Gastrocnemius medialis (tissue), 4 donors: ENCODE results near the gene SKI. TPM values are rescaled to one million over a fixed set of nuclear protein-coding genes. Genes with fewer than 3 reads are reported as not detected.

Source experiments
- ATAC-seq, 2 donors: fragments of 150-250 bp; one replicate each; pipeline ENCODE4 v1.9.1; 2016
- DNase-seq, 2 donors: peaks; one replicate each; pipeline ENCODE4 v3.0.0-alpha.2; 2019
- H3K27ac ChIP-seq, 4 donors: fragments of 200-600 bp; sonication (generic); 1 replicate in 1 of 4; 2 replicates in 3 of 4; pipeline ENCODE4 v1.5.1; 2016 to 2018; ENCODE audit warnings: mild to moderate bottlenecking in 2 of 4, moderate library complexity in 1 of 4
- H3K27me3 ChIP-seq, 3 donors: fragments of 200-600 bp; sonication (generic) in 2 of 3; 1 replicate in 1 of 3; 2 replicates in 2 of 3; pipeline versions ENCODE4 v1.5.1 to v1.6.0; 2016 to 2019; ENCODE audit warnings: mild to moderate bottlenecking in 1 of 3, moderate library complexity in 1 of 3
- H3K36me3 ChIP-seq, 2 donors: fragments of 200-600 bp; sonication (generic) in 1 of 2; one replicate each; pipeline ENCODE4 v1.5.1; 2017 to 2018
- H3K4me1 ChIP-seq, 2 donors: fragments of 200-600 bp; sonication (generic) in 1 of 2; one replicate each; pipeline ENCODE4 v1.5.1; 2016 to 2017; ENCODE audit warnings: mild to moderate bottlenecking in 2 of 2
- H3K4me3 ChIP-seq, 4 donors: fragments of 200-600 bp; sonication (generic) in 3 of 4; 1 replicate in 1 of 4; 2 replicates in 3 of 4; pipeline ENCODE4 v1.5.1; 2016 to 2019; ENCODE audit warnings: mild to moderate bottlenecking in 2 of 4
- H3K9me3 ChIP-seq, 3 donors: fragments of 200-600 bp; sonication (generic) in 2 of 3; 1 replicate in 1 of 3; 2 replicates in 2 of 3; pipeline ENCODE4 v1.5.1; 2016 to 2019
- POLR2A ChIP-seq, 2 donors: fragments of 450-650 bp; IDR thresholded peaks; one replicate each; pipeline ENCODE4 v1.6.1; 2017; ENCODE audit warnings: antibody characterized with exemption in 2 of 2, mild to moderate bottlenecking in 2 of 2, moderate library complexity in 2 of 2
- in situ Hi-C, 4 donors: fragments of 200-750 bp; cut with MboI; loops; one replicate each; pipeline versions ENCODE4 v1.15.0 to v1.8.0; 2017; ENCODE audit warnings: low sequenced_read_pairs in 4 of 4
- intact Hi-C: fragments of 100-400 bp; cut with DNase I; formaldehyde crosslinking; loops from one replicate; pipeline ENCODE4 v1.15.1; 2023; ENCODE audit warnings: low total_unique reads
- total RNA-seq, 4 donors: library from RNA; depleted of rRNA; stranded (reverse); fragments of >200 nt; gene quantifications; one replicate each; pipeline versions ENCODE4 v1.1.0 to v1.2.3, GENCODE V29; 2016
- TF ChIP-seq, protein P1 (sequence below), 5 experiments: fragments of 450-650 bp in 3 of 5; fragments of 200-600 bp in 2 of 5; sonication (generic) in 2 of 5; IDR thresholded peaks in 4 of 5; conservative IDR thresholded peaks in 1 of 5; 1 replicate in 4 of 5; 2 replicates in 1 of 5; pipeline ENCODE4 v1.5.1; 2016 to 2019; ENCODE audit warnings: antibody characterized with exemption in 5 of 5, mild to moderate bottlenecking in 3 of 5, moderate library complexity in 3 of 5

SKI gene
- total RNA-seq, 4 donors from 2014 or later, result 7.8 to 32.2 (median 22.4) TPM

GRCh38 chr1:2337501-2337900 is 109.4 kb downstream of the SKI start:
- no peaks in the 10 kb centered on the region for H3K9me3 ChIP-seq
- ATAC-seq, result no peak
- no peaks in the 10 kb centered on the region for H3K36me3 ChIP-seq
- no peak overlapping the region for H3K27ac ChIP-seq
- in situ Hi-C loops, result no loop called here
- peaks cover 0 to 4% (median 0%) of the 10 kb centered on the region in 3 donors for H3K27me3 ChIP-seq
- DNase-seq, result no peak
- no peaks in the 10 kb centered on the region for H3K4me1 ChIP-seq
- intact Hi-C loops, result no loop called here
- TF ChIP-seq, protein P1, sequence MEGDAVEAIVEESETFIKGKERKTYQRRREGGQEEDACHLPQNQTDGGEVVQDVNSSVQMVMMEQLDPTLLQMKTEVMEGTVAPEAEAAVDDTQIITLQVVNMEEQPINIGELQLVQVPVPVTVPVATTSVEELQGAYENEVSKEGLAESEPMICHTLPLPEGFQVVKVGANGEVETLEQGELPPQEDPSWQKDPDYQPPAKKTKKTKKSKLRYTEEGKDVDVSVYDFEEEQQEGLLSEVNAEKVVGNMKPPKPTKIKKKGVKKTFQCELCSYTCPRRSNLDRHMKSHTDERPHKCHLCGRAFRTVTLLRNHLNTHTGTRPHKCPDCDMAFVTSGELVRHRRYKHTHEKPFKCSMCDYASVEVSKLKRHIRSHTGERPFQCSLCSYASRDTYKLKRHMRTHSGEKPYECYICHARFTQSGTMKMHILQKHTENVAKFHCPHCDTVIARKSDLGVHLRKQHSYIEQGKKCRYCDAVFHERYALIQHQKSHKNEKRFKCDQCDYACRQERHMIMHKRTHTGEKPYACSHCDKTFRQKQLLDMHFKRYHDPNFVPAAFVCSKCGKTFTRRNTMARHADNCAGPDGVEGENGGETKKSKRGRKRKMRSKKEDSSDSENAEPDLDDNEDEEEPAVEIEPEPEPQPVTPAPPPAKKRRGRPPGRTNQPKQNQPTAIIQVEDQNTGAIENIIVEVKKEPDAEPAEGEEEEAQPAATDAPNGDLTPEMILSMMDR (IDR thresholded peaks at IDR 0.05 in 4 of 5, conservative IDR thresholded peaks at IDR 0.05 in 1 of 5), result no peak
- no peak for TF ChIP-seq POLR2A (IDR thresholded peaks at IDR 0.05)
- H3K4me3 ChIP-seq, result no peak overlapping the region

DNA sequence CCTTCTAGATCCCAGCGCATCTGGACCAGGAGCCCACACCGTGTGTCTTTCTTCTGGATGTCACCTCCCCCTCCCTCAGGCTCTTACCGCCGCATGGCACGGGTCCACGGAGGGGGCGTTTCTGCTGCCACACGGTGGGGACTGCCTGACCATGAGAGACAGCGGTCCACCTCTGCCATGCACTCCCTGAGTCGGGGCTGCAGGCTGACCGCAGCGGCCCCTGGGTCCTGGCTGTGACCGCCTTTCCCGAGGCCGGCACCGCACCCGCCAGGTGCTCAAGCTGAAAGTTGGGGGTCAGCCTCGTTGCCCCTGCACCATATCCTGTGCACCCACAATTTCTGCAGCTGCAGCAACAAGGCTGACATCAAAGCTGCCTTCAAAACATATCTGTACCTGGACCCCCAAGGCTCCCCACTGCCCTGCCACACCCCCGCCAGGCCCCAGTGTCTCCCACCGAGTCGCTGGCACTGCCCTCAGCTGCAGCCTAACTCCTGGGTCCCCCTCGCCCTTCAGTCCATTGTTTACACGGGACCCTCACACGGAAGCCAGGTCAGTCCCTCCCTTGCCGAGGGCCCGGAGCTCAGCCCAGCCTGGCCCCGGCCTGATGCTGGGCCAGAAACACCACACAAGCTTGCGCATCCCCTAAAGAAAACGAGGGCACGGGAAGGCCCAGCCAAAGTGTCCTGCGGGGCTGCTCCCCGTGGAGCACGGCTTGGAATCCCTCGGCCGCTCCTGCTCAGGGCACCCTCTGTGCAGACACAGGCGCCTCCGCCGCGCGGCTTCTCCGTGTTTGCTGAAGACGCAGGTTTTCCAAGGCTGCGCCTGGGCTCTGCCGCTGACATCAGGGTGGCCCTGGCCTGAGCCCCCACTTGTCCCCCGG is 111.3 kb downstream of the SKI start:
- H3K9me3 ChIP-seq, result no peaks in the 10 kb centered on the region
- no peak overlapping the region for H3K27ac ChIP-seq
- no peak for DNase-seq
- no peaks in the 10 kb centered on the region for H3K27me3 ChIP-seq
- H3K4me3 ChIP-seq, result no peak overlapping the region
- intact Hi-C loops, result no loop called here
- in situ Hi-C loops, result no loop called here
- no peaks in the 10 kb centered on the region for H3K4me1 ChIP-seq
- no peak for TF ChIP-seq POLR2A (IDR thresholded peaks at IDR 0.05)
- TF ChIP-seq, protein P1 (IDR thresholded peaks at IDR 0.05 in 4 of 5, conservative IDR thresholded peaks at IDR 0.05 in 1 of 5), result no peak
- ATAC-seq, result no peak
- no peaks in the 10 kb centered on the region for H3K36me3 ChIP-seq

DNA sequence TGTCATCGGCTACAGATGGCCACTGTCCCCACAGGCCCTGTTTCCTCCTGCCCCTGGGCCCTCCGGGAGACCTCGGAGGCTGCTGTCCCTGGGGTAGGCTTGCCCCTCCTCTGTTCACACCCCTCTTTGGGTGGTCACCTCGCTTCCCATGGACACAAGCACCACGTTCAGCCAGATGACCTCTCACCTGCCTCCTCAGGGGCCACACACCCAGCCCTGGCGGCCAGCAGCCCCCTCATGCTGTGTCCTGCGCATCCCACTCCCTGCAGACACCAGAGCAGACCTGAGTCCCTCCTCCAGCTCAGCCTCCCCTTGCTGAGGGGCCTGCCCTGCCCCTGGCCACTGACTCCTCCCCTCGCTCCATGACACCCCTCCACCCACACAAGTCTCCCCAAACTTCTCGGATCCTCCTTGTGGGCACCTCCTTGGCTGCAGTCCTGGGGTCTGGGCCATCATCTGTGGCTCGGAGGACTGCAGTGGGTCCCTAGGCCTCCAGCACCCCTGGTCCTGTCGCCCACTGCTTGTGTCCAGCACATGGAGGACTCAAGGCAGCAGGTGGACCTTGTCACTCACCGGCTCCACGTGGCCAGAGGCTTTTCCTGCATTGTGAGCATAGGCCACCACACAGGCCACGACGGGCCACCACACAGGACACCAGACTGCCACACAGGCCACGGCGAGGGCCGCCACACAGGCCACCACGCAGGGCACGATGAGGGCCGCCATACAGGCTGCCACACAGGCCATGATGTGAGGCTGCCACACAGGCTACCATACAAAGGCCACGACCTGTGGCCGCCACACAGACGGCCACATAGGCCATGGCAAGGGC is 112.2 kb downstream of the SKI start:
- DNase-seq, result no peak
- in situ Hi-C loops, result no loop called here

DNA sequence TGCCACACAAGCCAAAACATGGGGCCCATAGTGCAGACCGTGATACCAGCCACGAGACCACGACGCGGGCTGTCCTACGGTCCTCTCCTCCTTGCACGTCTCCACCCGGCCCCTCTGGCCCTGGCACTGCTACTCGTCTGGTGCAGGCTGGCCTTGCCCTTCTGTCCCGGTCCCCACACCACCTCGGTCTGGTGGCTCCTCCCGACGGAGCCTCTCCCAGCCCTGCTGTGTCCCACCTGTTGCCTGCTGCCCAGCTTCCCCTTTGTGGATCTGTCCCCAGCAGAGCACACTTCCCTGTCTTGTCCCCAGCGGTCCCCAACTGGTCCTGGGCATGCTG is 112.8 kb downstream of the SKI start:
- Histone ChIP-seq H3K4me1 (no peaks in the 10 kb centered on the region), H3K27ac (no peak overlapping the region), H3K9me3 (no peaks in the 10 kb centered on the region), H3K27me3 (no peaks in the 10 kb centered on the region), H3K36me3 (no peaks in the 10 kb centered on the region), H3K4me3 (no peak overlapping the region)
- TF ChIP-seq, protein P1 (IDR thresholded peaks at IDR 0.05 in 4 of 5, conservative IDR thresholded peaks at IDR 0.05 in 1 of 5), result no peak
- no peak for TF ChIP-seq POLR2A (IDR thresholded peaks at IDR 0.05)
- DNase-seq (no peak), ATAC-seq (no peak)
- intact Hi-C loops, result no loop called here
- in situ Hi-C loops, result no loop called here

More for the DNA sequence above, 112.2 kb downstream of the SKI start:
- Histone ChIP-seq H3K27me3 (no peaks in the 10 kb centered on the region), H3K9me3 (no peaks in the 10 kb centered on the region), H3K36me3 (no peaks in the 10 kb centered on the region), H3K4me1 (no peaks in the 10 kb centered on the region), H3K4me3 (no peak overlapping the region), H3K27ac (no peak overlapping the region)
- ATAC-seq, result no peak
- intact Hi-C loops, result no loop called here
- TF ChIP-seq, protein P1 (IDR thresholded peaks at IDR 0.05 in 4 of 5, conservative IDR thresholded peaks at IDR 0.05 in 1 of 5), result no peak
- TF ChIP-seq POLR2A (IDR thresholded peaks at IDR 0.05), result no peak
